ENCODE results near the gene APOD.
"Not testable (repeated sequence)": the region's sequence is repeated elsewhere in the genome, so short reads cannot be mapped to it uniquely, and the experiment has no call there.

Gene APOD

GRCh38 chr3:195583831-195584542 lies at the start of gene APOD:
APOD (minus strand) TSS chr3:195583940; CDS start chr3:195579461, 4,479 bp downstream.
- TF ChIP-seq EZH2phosphoT487 (IDR thresholded peaks at IDR 0.05; ENCODE audit: low read length) (no peak), CTCF (IDR thresholded peaks at IDR 0.05; ENCODE audit: low read length) (no peak), EZH2 (optimal IDR thresholded peaks at IDR 0.05; ENCODE audit: low read depth, low read length) (no peak)
- peaks cover 13% of the 10 kb centered on the region for H3F3A ChIP-seq (ENCODE audit: insufficient read depth, low read length)
- H3K9ac ChIP-seq (ENCODE audit: low read length), result no peak within 1 kb of the TSS
- no peak within 1 kb of the TSS for H3K4me2 ChIP-seq (ENCODE audit: low read depth, low read length)
- peaks cover 10% of the 10 kb centered on the region for H3K4me1 ChIP-seq (ENCODE audit: low read length)
- no peaks in the 10 kb centered on the region for H3K9me3 ChIP-seq (replicated peaks; ENCODE audit: insufficient read depth, low read length)
- H3K4me3 ChIP-seq (ENCODE audit: low read length), result no peak within 1 kb of the TSS
- no peaks in the 10 kb centered on the region for H3K9me2 ChIP-seq (replicated peaks; ENCODE audit: insufficient read depth, low read length)
- H2AFZ ChIP-seq (ENCODE audit: low read length), result no peak within 1 kb of the TSS
- no peak within 1 kb of the TSS for H3K27ac ChIP-seq (ENCODE audit: low read length)
- no peak for DNase-seq
- H4K20me1 ChIP-seq (ENCODE audit: insufficient read depth, low read length), result no peaks in the 10 kb centered on the region
- H3K36me3 ChIP-seq (replicated peaks; ENCODE audit: insufficient read depth, low read length), result no peaks in the 10 kb centered on the region
- H3K27me3 ChIP-seq (replicated peaks; ENCODE audit: insufficient read depth, low read length), result peaks cover 32% of the 10 kb centered on the region
- H3K79me2 ChIP-seq (ENCODE audit: low read length), result no peaks in the 10 kb centered on the region

- H2AFZ ChIP-seq (ENCODE audit: low read length); H4K20me1 ChIP-seq (ENCODE audit: insufficient read depth, low read length); H3K9me3 ChIP-seq (replicated peaks; ENCODE audit: insufficient read depth, low read length); H3K4me3 ChIP-seq (ENCODE audit: low read length); H3K9ac ChIP-seq (ENCODE audit: low read length); H3K79me2 ChIP-seq (ENCODE audit: low read length); H3K36me3 ChIP-seq (replicated peaks; ENCODE audit: insufficient read depth, low read length); H3F3A ChIP-seq (ENCODE audit: insufficient read depth, low read length); H3K9me2 ChIP-seq (replicated peaks; ENCODE audit: insufficient read depth, low read length); H3K4me1 ChIP-seq (ENCODE audit: low read length); DNase-seq; H3K27me3 ChIP-seq (replicated peaks; ENCODE audit: insufficient read depth, low read length); H3K4me2 ChIP-seq (ENCODE audit: low read depth, low read length); H3K27ac ChIP-seq (ENCODE audit: low read length): not testable (repeated sequence)
These were observed 49.6 kb upstream of the APOD start for GRCh38 chr3:195633351-195633750.

- H3K27me3 ChIP-seq (replicated peaks; ENCODE audit: insufficient read depth, low read length); H4K20me1 ChIP-seq (ENCODE audit: insufficient read depth, low read length); H3K36me3 ChIP-seq (replicated peaks; ENCODE audit: insufficient read depth, low read length); DNase-seq; H3K4me2 ChIP-seq (ENCODE audit: low read depth, low read length); H3F3A ChIP-seq (ENCODE audit: insufficient read depth, low read length); H3K9me2 ChIP-seq (replicated peaks; ENCODE audit: insufficient read depth, low read length); H3K9ac ChIP-seq (ENCODE audit: low read length); H3K4me1 ChIP-seq (ENCODE audit: low read length); H3K27ac ChIP-seq (ENCODE audit: low read length); H3K9me3 ChIP-seq (replicated peaks; ENCODE audit: insufficient read depth, low read length); H2AFZ ChIP-seq (ENCODE audit: low read length); H3K4me3 ChIP-seq (ENCODE audit: low read length); H3K79me2 ChIP-seq (ENCODE audit: low read length): not testable (repeated sequence)
These were observed 48.9 kb upstream of the APOD start for GRCh38 chr3:195632501-195633185.

- H3K27ac ChIP-seq (ENCODE audit: low read length), result not testable (repeated sequence)
These were observed 48.3 kb upstream of the APOD start for GRCh38 chr3:195632046-195632445.

GRCh38 chr3:195630938-195631495 lies 47.3 kb upstream of the APOD start:
- H3K9ac ChIP-seq (ENCODE audit: low read length); H3K27me3 ChIP-seq (replicated peaks; ENCODE audit: insufficient read depth, low read length): not testable (repeated sequence)

More at GRCh38 chr3:195632046-195632445, 48.3 kb upstream of the APOD start:
- H3K4me3 ChIP-seq (ENCODE audit: low read length); H3F3A ChIP-seq (ENCODE audit: insufficient read depth, low read length); H3K4me1 ChIP-seq (ENCODE audit: low read length); H3K27me3 ChIP-seq (replicated peaks; ENCODE audit: insufficient read depth, low read length); H3K9me2 ChIP-seq (replicated peaks; ENCODE audit: insufficient read depth, low read length); H3K79me2 ChIP-seq (ENCODE audit: low read length); H3K9ac ChIP-seq (ENCODE audit: low read length); H4K20me1 ChIP-seq (ENCODE audit: insufficient read depth, low read length); H3K9me3 ChIP-seq (replicated peaks; ENCODE audit: insufficient read depth, low read length); H3K36me3 ChIP-seq (replicated peaks; ENCODE audit: insufficient read depth, low read length); H3K4me2 ChIP-seq (ENCODE audit: low read depth, low read length); DNase-seq; H2AFZ ChIP-seq (ENCODE audit: low read length): not testable (repeated sequence)

GRCh38 chr3:195630086-195630917 lies 46.6 kb upstream of the APOD start:
- not testable (repeated sequence) for H3K4me1 ChIP-seq (ENCODE audit: low read length); H3K9me2 ChIP-seq (replicated peaks; ENCODE audit: insufficient read depth, low read length); DNase-seq; H3K27me3 ChIP-seq (replicated peaks; ENCODE audit: insufficient read depth, low read length); H3K4me2 ChIP-seq (ENCODE audit: low read depth, low read length); H3K4me3 ChIP-seq (ENCODE audit: low read length); H3K27ac ChIP-seq (ENCODE audit: low read length); H4K20me1 ChIP-seq (ENCODE audit: insufficient read depth, low read length); H3K9me3 ChIP-seq (replicated peaks; ENCODE audit: insufficient read depth, low read length); H2AFZ ChIP-seq (ENCODE audit: low read length); H3F3A ChIP-seq (ENCODE audit: insufficient read depth, low read length); H3K9ac ChIP-seq (ENCODE audit: low read length); H3K36me3 ChIP-seq (replicated peaks; ENCODE audit: insufficient read depth, low read length); H3K79me2 ChIP-seq (ENCODE audit: low read length)

More at GRCh38 chr3:195630938-195631495, 47.3 kb upstream of the APOD start:
- not testable (repeated sequence) for H3K36me3 ChIP-seq (replicated peaks; ENCODE audit: insufficient read depth, low read length); H2AFZ ChIP-seq (ENCODE audit: low read length); H3K79me2 ChIP-seq (ENCODE audit: low read length); DNase-seq; H3K9me2 ChIP-seq (replicated peaks; ENCODE audit: insufficient read depth, low read length); H3K4me2 ChIP-seq (ENCODE audit: low read depth, low read length); H3K9me3 ChIP-seq (replicated peaks; ENCODE audit: insufficient read depth, low read length); H3F3A ChIP-seq (ENCODE audit: insufficient read depth, low read length); H3K27ac ChIP-seq (ENCODE audit: low read length); H3K4me1 ChIP-seq (ENCODE audit: low read length); H3K4me3 ChIP-seq (ENCODE audit: low read length); H4K20me1 ChIP-seq (ENCODE audit: insufficient read depth, low read length)

Data from MM.1S (cell line).